ENCODE measurements around the gene ARID5A.
"Not testable (repeated sequence)": the region's sequence is repeated elsewhere in the genome, so short reads cannot be mapped to it uniquely, and the experiment has no call there.

The ARID5A gene

DNA sequence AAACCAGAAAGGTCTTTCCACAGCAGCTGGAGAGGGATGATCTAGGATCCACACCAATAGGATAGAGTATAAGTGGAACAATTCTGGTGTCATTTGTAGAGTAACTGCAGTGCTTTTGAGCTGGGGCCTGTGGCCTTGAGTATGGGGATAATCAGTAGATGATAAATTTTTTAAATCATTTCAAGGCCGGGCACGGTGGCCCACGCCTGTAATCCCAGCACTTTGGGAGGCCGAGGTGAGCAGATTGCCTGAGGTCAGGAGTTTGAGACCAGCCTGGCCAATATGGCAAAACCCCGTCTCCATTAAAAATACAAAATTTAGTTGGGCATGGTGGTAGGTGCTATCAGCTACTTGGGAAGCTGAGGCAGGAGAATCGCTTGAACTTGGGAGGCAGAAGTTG lies 20.9 kb downstream of the ARID5A start:
- not testable (repeated sequence) for DNase-seq

DNA sequence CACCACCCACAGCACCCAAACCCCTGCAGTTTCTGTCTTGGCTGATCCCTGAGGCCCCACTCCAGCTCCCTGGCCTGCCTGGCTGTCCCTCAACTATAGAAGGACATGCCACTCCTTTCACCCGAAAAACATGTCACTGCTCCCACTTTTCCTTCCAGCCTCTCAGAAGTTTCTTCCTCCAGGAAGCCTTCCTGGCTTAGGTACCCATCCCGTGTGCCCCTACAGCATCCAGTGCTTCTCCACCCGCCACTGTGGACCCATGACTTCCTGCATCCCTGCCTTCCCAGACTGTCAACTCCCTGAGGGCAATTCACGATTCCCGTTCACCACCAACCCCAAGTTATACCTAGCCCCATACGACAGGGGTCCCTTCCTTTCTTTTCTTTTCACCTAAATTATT lies 21.5 kb downstream of the ARID5A start:
- no peak for DNase-seq

- no peak for DNase-seq
Observed at GRCh38 chr2:96558485-96558884, 21.9 kb downstream of the ARID5A start.

DNA sequence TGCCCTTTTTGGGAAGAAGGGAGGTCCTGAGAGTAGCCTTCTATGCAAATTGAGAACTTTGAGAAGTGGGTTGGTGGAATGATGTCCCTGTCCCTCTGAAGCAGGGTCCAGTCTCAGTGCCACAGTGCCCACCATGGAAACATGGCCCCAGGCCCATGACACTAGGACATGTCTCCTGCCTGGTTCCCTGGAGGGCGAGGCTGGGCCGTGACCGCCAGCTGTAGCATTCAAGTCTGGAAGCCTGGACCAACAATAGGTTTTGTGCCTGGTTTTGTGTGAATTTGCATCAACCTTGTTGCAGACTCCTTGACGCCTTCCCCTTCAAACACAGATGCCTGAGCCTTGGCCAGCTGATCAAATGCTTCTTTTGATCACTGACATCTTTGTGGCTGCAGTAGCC lies 27.5 kb downstream of the ARID5A start:
- no peak for DNase-seq

- no peak for DNase-seq
Observed at GRCh38 chr2:96564563-96564962, 28.0 kb downstream of the ARID5A start.

DNA sequence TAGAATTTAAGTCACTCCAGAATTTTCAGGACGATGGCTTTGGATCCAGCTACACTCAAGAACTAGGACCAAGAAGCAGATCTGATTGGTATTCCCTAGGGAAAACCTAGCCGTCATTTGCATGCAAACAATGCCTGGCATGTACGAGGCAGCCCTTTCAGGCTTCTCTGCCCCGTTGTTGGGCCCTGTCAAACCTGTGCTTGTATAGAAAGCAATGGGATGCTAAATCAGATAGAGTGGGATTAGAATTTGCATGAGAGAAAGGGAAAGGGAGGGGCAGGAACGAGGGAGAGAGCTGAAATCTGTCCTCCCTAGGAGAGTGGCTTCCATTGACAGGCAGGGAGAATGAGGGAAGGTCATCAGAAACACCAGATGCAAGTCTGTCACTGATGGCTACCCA lies 28.6 kb downstream of the ARID5A start:
- no peak for DNase-seq

DNA sequence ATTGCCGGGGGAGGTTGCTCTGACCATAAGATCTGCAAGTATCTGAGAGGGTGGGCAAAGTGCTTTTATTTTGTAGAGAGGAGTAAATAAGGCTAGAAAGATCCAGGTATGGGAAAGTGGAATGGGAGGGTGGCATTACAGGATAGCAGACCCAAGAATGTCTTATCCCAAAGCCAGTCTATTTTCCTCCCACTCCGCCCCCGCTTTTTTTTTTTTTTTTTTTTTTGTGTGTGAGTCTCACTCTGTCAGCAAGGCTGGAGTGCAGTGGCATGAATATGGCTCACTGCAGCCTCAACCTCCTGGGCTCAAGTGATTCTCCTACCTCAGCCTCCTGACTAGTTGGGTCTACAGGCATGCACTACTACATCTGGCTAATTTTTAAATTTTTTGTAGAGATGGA lies 31.5 kb downstream of the ARID5A start:
- DNase-seq: no peak

GRCh38 chr2:96574364-96574763 lies 37.8 kb downstream of the ARID5A start:
- no peak for DNase-seq

- no peak for DNase-seq
Observed at GRCh38 chr2:96575785-96576456, 39.4 kb downstream of the ARID5A start.

- DNase-seq: no peak
Observed at GRCh38 chr2:96577501-96577900, 40.9 kb downstream of the ARID5A start.

GRCh38 chr2:96578731-96579130 lies 42.2 kb downstream of the ARID5A start:
- no peak for DNase-seq

DNA sequence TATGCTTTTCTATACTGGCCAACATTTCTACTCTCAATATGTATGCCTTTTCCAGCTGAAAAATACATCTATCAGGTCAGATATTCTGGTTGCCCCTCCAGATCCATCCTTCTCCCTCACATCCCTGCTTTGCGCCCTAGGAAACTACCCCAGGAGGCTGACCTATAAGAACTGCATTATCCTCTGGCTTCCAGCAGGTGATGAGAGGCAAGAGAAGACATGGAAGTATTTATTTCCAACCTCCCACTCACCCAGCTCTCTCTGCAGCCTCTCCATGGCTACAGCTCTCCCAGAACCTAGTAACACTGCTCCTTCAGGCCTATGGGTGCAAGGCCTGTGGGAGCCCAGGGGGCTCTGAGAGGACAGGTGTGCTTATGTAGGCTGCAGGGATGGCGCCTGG lies 42.9 kb downstream of the ARID5A start:
- no peak for DNase-seq

DNA sequence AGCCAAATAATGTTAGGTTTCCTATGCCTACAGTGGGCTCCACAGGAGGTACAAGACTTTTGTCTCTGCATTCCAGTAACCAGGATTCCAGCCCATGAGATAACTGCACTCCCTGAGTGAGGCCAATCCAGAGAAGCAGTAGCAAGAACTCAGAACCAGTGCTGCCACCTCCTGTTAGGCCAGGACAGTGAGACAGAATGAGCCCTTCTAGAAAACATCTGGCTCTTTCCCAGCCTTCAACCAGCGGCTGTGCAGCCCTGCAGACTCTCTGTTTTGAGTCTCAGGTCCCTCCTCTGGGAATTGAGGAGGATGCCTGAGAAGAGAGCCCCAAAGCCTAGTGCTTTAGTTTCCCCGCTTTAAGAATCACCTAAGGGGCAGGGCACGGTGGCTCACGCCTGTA lies 44.2 kb downstream of the ARID5A start:
- no peak for DNase-seq

DNA sequence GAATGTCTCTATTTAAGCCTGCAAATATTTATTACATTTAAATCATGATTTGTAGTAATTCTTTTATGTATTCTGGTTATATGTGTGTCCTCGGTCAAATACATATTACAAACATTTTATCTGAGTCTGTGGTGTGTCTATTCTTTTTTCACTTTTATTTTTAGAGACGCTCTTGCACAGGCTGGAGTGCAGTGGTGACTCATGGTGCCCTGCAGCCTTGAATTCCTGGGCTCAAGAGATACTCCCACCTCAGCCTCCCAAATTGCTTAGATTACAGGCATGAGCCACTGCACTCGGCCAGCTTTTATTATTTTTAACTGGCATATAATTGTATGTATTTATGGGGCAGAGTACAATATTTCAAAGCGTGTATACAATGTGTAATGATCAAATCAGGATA lies 47.5 kb downstream of the ARID5A start:
- no peak for DNase-seq

DNA sequence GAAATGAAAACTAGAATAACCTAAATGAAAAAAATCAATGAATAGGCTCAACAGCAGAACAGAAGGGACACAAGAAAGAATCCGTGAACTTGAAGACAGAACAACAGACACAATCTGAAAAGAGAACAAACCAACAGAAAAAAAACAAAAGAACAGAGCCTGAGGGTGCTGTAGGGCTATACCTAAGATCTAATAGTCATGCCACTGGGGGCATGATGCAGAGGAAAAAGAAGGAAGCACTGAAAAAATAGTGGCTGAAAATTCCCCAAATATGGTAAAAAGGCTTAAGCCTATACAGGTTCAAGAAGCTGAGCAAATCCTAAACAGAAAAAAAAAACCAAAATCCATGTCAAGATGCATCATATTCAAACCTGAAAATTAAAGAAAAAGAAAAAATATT lies 51.3 kb downstream of the ARID5A start:
- DNase-seq: no peak

DNA sequence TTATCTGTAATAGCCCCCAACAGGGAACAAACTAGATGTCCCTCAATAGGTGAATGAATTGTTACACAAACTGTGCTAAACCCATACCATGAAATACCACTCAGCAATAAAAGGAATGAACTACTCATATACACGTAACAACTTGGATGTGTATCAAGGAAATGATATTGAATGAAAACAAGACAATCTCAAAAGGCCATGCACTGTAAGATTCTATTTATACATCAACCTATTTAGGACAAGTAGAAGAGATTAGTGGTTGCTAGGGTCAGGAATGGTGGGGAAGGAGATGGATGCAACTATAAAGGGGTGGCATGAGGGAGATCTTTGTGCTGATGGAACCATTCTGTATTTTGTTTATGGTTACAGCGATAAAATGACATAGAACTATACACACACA lies 54.5 kb downstream of the ARID5A start:
- no peak for DNase-seq

GRCh38 chr2:96591494-96591893 lies 54.9 kb downstream of the ARID5A start:
- DNase-seq: no peak

DNA sequence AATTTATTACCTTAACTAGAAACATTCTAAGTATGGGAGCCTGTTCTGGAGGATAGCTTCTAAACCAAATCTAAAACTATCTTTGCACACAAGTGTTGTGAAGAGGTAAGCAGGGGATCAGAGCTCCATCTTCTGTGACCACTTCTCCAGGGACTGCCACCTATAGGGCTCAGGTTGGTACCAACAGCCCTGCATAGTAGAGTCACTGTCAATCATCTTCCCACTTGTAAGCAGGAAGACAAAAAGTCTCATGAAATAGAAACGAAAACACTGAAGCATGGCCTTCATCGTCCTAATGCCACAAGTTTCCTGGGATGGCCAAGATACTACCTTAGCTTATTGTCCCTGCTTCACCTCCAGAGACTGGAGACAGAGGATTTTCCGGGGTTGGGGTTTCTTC lies 57.7 kb downstream of the ARID5A start:
- DNase-seq: no peak

- peak in 2 of 5 experiments; percentile 29 to 87 for DNase-seq
Observed at GRCh38 chr2:96594691-96595152, 58.2 kb downstream of the ARID5A start.

DNA sequence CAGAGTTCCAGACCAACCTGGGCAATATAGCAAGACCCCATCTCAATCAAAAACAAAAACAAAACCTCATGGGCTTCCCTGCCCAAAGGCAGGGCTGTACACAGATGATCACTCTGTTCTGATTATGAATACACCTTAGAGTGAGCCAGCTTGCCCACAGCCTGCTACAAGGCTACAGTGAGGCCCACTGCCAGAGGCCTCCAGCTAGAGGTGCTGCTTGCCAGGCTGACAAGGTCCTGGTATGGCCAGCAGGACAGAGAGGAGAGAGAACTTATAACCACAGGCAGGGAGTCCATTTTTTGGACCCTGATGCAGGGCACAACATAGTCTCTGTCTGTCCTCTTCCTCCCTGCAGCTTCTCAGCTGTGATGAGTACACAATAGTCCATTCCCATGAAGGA lies 60.0 kb downstream of the ARID5A start:
- no peak for DNase-seq

DNA sequence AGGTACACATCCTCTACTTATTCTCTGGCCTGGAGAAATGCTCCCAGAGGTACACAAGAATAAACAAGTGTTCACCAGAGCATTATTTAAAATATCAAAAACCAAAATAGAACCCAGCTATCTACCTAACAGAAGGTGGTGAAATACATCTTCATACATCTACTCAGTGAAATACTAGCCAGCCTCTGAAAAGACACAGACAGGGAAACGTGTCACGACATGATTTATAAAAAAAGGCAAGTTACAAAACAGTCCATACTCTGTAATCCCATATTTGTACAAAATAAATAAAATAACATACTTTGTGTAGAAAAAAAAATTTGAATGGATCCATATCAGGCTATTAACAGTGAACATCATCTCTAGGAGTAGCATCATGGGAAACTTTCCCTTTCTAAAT lies 63.4 kb downstream of the ARID5A start:
- DNase-seq: no peak

DNA sequence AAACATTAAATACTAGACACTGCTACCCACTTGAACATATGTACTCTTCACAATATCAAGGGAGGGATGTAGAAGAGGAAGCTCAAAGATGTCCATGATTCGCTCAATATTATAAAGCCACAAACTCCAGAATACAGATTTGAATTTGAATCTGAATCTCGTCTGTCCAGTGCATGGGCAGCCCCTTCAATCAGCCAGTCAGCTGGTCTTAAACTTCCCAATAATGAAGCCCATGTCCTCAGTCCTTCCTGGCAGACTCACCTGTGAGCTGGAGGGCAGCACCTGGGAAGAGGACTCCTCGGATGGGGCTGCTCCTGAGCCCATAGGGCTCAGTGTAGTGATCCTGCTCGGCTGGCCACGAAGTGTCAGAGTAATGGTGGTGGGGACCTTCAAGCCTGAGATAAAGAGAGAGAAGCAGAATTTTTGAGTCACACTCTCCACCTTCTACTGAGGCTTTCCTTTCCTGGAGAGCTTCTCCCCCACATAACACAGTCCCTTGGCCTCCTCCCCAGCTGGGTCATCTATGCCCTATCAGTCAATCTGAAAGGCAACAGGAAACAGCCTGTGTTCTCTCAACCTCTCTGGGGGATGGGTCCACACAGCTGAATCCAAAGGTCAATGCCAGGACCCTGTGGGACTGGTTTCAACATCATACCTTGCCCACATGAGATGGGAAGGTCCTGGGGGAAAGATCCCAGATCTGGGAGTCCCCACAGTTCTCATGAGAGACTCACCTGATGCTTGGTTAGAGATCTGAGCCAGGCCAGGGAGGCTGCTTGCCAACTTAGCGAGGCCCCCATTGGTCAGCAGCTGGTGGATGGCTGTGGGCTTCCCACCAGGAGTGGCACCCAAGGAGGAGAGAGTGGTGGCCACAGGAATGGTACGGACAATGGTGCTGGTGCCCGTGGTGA lies 65.1 kb downstream of the ARID5A start:
- DNase-seq: peak in 1 of 5 experiments; percentile 56

Data from T-helper 2 cell (primary cell).